ENCODE measurements around the gene PRIM1. TPM values are rescaled to one million over a fixed set of nuclear protein-coding genes. Genes with fewer than 3 reads are reported as not detected.

The PRIM1 gene
- total RNA-seq: 15.6 and 20.0 TPM in 2 replicates

DNA sequence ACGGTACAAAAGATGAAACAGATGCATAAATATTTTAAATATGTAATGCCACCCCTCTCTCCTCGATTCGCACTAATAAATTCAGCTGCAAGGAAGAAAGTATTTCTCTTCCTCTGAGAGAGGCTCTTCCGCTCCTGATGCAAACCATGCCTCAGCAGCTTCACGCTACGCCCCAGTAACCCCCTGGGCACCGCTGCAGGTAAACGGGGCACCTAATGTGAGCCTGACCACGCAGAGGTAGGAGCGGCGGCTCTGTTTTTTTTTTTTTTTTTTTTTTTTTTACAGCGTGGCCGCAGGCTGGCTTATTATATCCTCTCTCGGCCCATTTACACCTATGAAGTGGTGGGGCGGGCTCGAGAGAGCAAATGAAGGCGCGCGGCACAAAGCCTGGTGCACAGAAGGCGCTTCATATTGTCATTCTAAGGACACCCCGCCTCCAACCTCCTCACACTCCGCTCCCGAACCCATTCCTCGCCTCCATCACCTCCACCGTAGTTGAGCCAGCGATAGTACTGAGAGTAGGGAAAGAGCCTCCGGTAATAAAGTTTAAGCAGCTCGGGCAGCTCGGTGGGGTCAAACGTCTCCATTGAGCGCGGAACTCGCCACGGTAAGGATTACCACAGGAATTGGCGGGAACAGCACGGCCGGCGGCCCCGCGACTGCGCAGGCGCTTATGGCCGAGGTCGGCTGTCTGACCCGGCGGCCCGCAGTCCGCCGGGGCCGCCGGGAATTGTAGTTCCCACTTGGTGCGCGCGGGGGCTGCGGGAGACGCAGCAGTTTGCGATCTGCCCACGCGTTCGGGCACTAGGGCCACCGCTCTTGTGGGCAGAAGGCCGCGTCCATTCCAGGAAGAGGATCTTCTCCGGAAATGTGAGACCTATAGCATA, at the start of gene PRIM1:
TSS of gene PRIM1 (minus strand) at position 612 of the 887 bp plus-strand sequence. CDS start at position 587, 25 bp downstream.

DNA sequence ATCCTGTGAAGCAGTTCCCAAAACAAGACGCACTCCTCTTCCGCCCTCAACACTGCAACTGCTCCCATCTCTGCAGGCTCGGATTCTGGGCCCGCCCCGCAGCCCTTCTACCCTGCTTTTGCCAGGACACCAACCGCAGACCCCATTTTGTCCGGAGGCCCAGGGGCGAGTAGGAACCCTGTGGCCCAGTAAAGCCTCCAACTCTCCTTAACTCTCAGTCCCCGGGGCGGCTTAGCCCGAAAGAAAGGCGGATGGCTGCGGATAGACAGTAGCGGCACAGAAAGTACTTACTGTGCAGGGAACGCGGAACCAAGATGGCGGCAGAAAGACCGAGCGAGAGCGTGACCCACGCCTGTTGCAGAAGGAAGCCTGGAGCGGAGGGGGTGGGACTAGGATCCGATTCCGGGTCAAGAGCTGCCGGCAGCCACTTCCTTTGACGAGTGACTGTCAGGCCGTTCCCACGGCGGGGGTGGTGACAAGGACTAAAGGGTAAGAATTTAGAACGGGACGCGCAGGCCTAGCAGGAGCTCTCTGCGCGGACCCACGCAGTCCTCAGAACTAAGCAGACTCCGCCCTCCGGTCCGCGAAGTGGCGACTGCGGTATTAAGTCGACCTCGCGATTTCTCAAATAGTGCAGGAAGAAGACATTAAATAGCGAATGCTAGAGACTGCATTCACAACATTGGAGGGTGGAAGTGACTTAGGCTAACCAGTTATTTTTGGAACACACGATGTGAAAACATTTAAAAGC, 27.0 kb downstream of the PRIM1 start, which contains the start of gene NACA:
TSS of gene NACA (minus strand) at position 328 of the 751 bp plus-strand sequence. CDS start 778 bp downstream, outside the sequence.

GRCh38 chr12:56688129-56688845, 63.8 kb downstream of the PRIM1 start, which contains the start of gene PTGES3:
Gene PTGES3 (minus strand): TSS chr12:56688284. CDS start chr12:56687999, 285 bp downstream.

Other genes starting within 250 kb of the PRIM1 start
- gene RBMS2, start 230.5 kb downstream of the PRIM1 start, total RNA-seq: 35.1 and 41.6 TPM in 2 replicates
- 28.8 and 34.1 TPM in 2 replicates for gene BAZ2A, start 122.0 kb downstream of the PRIM1 start, total RNA-seq
- 572 and 615 TPM in 2 replicates for gene ATP5F1B, start 106.3 kb downstream of the PRIM1 start, total RNA-seq
- 122 and 143 TPM in 2 replicates for gene PTGES3, start 64.0 kb downstream of the PRIM1 start, total RNA-seq
- gene NACA, start 27.0 kb downstream of the PRIM1 start, total RNA-seq: 1,213 and 1,259 TPM in 2 replicates
- 0.20 TPM in 1 of 2 replicates, not detected in the other for gene HSD17B6, start 11.0 kb upstream of the PRIM1 start, total RNA-seq
- gene SDR9C7, start 182.1 kb upstream of the PRIM1 start, total RNA-seq: not detected in 2 replicates
- not detected in 2 replicates for gene RDH16, start 205.3 kb upstream of the PRIM1 start, total RNA-seq

Measured in mammary microvascular endothelial cell (primary cell).